ENCODE results near the gene ESR1.

Gene ESR1

DNA sequence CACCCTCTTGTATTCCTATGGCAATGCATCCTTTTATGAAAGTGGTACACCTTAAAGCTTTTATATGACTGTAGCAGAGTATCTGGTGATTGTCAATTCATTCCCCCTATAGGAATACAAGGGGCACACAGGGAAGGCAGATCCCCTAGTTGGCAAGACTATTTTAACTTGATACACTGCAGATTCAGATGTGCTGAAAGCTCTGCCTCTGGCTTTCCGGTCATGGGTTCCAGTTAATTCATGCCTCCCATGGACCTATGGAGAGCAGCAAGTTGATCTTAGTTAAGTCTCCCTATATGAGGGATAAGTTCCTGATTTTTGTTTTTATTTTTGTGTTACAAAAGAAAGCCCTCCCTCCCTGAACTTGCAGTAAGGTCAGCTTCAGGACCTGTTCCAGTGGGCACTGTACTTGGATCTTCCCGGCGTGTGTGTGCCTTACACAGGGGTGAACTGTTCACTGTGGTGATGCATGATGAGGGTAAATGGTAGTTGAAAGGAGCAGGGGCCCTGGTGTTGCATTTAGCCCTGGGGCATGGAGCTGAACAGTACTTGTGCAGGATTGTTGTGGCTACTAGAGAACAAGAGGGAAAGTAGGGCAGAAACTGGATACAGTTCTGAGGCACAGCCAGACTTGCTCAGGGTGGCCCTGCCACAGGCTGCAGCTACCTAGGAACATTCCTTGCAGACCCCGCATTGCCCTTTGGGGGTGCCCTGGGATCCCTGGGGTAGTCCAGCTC is 292.1 kb downstream of the ESR1 start:
- H3K4me3 ChIP-seq (ENCODE audit: control insufficient read depth, low read depth, low read length) = no peak overlapping the region
- TF ChIP-seq, protein P1, sequence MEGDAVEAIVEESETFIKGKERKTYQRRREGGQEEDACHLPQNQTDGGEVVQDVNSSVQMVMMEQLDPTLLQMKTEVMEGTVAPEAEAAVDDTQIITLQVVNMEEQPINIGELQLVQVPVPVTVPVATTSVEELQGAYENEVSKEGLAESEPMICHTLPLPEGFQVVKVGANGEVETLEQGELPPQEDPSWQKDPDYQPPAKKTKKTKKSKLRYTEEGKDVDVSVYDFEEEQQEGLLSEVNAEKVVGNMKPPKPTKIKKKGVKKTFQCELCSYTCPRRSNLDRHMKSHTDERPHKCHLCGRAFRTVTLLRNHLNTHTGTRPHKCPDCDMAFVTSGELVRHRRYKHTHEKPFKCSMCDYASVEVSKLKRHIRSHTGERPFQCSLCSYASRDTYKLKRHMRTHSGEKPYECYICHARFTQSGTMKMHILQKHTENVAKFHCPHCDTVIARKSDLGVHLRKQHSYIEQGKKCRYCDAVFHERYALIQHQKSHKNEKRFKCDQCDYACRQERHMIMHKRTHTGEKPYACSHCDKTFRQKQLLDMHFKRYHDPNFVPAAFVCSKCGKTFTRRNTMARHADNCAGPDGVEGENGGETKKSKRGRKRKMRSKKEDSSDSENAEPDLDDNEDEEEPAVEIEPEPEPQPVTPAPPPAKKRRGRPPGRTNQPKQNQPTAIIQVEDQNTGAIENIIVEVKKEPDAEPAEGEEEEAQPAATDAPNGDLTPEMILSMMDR (conservative IDR thresholded peaks at IDR 0.05; ENCODE audit: control insufficient read depth, insufficient read depth, low read depth, low read length) = no peak
- DNase-seq (ENCODE audit: low read depth) = no peak

DNA sequence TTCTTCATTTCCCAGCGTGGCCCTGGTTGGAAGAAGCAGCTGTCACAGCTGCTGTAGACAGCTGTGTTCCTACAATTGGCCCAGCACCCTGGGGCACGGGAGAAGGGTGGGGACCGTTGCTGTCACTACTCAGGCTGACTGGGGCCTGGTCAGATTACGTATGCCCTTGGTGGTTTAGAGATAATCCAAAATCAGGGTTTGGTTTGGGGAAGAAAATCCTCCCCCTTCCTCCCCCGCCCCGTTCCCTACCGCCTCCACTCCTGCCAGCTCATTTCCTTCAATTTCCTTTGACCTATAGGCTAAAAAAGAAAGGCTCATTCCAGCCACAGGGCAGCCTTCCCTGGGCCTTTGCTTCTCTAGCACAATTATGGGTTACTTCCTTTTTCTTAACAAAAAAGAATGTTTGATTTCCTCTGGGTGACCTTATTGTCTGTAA is 292.7 kb downstream of the ESR1 start:
- H3K4me3 ChIP-seq (ENCODE audit: control insufficient read depth, low read depth, low read length) = no peak overlapping the region
- TF ChIP-seq, protein P1 (conservative IDR thresholded peaks at IDR 0.05; ENCODE audit: control insufficient read depth, insufficient read depth, low read depth, low read length) = peak; percentile 10
- peak; percentile 77 for DNase-seq (ENCODE audit: low read depth)

DNA sequence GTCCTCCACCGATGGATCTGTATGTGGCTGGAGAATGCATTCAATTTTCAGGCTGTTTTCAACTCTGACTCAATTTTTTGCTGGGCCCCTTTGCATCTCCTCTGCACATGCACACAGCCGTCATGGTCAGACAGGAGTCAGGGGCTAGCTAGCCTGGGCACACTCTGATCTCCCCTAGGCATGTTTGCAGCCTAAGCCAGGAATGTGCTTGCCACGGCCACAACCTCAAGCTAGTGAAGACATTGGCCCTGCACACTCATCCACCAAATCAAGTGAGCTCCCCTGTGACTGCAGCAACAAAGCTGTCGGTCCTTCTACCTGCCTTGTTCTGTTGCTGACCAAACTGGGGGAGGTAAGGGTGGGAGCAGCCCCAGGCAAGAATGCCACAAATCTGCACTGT is 300.5 kb downstream of the ESR1 start:
- TF ChIP-seq, protein P1 (conservative IDR thresholded peaks at IDR 0.05; ENCODE audit: control insufficient read depth, insufficient read depth, low read depth, low read length) = no peak
- H3K4me3 ChIP-seq (ENCODE audit: control insufficient read depth, low read depth, low read length) = no peak overlapping the region
- DNase-seq (ENCODE audit: low read depth) = no peak

DNA sequence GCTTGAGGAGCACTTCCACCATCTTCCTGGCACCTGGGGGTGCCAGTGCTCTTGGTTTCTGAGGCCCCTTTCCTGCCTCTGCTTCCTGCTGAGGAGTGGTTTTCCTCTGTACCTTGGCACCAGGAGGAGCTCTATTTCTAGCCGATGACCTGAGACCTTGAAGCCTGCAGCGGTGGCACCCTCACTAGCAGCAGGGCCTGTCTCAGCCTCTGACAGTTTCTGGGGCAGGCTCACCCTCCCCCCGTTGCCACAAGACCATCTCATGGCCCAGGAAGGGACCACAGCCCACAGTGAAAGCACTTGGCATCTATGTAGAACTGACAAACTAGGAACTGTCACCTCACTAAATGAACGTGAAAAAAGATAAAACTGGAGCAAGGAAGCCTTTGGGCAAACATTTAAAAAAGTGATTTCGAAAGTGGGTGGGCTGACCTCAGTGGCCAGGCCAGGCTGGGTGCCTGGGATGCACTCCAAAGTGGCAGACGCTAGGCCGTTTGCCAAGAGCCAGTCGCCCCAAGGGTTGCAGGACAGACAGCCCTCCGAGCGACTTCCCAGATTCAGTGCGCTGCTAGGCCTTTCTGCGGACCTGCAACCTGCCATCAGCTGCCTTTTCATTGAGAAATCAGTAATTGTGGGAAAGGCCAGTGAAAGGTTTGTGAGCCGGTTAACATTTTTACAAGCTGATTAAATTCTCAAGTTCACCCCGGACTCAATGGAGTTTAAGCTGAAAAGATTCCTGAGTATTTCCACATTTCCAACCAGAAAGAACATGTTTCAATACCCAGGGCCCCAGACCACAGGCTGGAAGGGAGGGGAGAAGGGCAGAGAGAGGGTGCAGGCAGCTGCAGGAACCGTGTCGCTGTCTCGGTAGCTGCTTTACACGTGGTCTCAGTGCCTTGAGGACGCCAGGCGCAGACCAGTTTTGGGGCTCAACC is 303.7 kb downstream of the ESR1 start:
- TF ChIP-seq, protein P1 (conservative IDR thresholded peaks at IDR 0.05; ENCODE audit: control insufficient read depth, insufficient read depth, low read depth, low read length) = no peak
- DNase-seq (ENCODE audit: low read depth) = no peak
- H3K4me3 ChIP-seq (ENCODE audit: control insufficient read depth, low read depth, low read length) = no peak overlapping the region

DNA sequence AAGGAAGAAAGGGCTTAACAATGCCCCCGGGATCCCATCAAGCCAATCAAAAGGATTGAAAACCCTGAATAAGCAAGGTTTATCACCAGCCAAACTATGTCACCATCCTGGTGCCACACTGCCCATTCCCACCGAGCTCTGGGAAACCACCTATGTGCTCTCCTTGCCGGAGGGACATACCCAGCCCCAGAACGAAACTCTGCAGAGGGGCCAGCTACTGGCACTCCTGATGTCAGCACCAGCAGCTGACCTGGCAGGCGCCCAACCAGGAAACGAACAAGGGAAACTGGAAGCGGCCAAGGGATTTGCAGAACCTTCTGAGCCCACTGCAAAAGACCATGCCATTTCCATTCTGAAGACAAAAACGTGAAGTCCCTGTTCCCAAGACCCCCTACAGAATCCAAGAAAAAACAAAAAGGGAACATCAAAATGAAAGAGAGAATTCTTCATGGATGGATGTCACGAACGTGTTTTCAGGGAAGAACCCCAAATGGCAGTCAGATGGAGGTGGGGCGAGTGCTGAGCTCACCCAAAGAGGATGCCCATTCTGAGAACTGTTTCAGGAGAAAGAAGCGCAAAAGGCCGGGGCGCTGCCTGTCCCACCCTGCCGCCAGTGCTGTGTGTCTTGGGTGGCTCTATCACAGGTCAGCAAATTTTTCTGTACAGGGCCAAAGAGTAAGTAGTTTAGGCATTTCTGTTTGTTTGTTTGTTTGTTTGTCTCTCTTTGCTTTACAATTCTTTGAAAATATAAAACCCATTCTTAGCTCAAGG is 305.2 kb downstream of the ESR1 start:
- TF ChIP-seq, protein P1 (conservative IDR thresholded peaks at IDR 0.05; ENCODE audit: control insufficient read depth, insufficient read depth, low read depth, low read length) = no peak
- H3K4me3 ChIP-seq (ENCODE audit: control insufficient read depth, low read depth, low read length) = no peak overlapping the region
- no peak for DNase-seq (ENCODE audit: low read depth)
